B cell (primary cell): ENCODE measurements around the gene ATP6V1D. TPM values are rescaled to one million over a fixed set of nuclear protein-coding genes. Genes with fewer than 3 reads are reported as not detected.

ENCODE experiments used
- ATAC-seq: fragments of 200-7000 bp; cut with Tn5 transposase; one replicate; pipeline ENCODE4 v1.10.0; 2021; ENCODE audit warnings: low read depth, mild to moderate bottlenecking, moderate number of reproducible peaks, moderate library complexity
- CTCF ChIA-PET: fragments of 350-600 bp; sonication (Branson Sonifier 250); formaldehyde crosslinking; loops from one replicate; lab custom pipeline; 2021; ENCODE audit warnings: antibody characterized with exemption, inconsistent platforms; lab: Charles Lee
- POLR2A ChIA-PET: fragments of 350-600 bp; sonication (Branson Sonifier 250); formaldehyde crosslinking; loops from one replicate; lab custom pipeline; 2021; ENCODE audit warnings: antibody characterized with exemption; lab: Charles Lee
- DNase-seq: peaks from one replicate; pipeline ENCODE4 v3.0.0; 2013
- H2AFZ ChIP-seq: 2 replicates; pipeline ENCODE4 v1.6.1; 2012; ENCODE audit warnings: mild to moderate bottlenecking, low read depth, low read length; ENCODE audit not compliant: insufficient read depth, poor library complexity, severe bottlenecking
- H3K27ac ChIP-seq, 2 donors: 1 replicate in 1 of 2; 2 replicates in 1 of 2; pipeline ENCODE4 v1.5.1; 2012 to 2013; ENCODE audit warnings: low read length in 2 of 2, mild to moderate bottlenecking in 2 of 2, moderate library complexity in 1 of 2
- H3K27me3 ChIP-seq, 4 experiments: fragments of 200-600 bp in 1 of 4; sonication (generic) in 1 of 4; replicated peaks in 1 of 4; 1 replicate in 2 of 4; 2 replicates in 2 of 4; pipeline versions ENCODE4 v1.6.1 to v1.7.0; 2013 to 2016; ENCODE audit warnings: low read length in 3 of 4, mild to moderate bottlenecking in 2 of 4, mixed read lengths in 1 of 4, moderate library complexity in 1 of 4; ENCODE audit not compliant: insufficient read depth in 4 of 4, control insufficient read depth in 3 of 4; ENCODE audit errors: control extremely low read depth in 1 of 4
- H3K36me3 ChIP-seq, 2 experiments: replicated peaks in 1 of 2; 1 replicate in 1 of 2; 2 replicates in 1 of 2; pipeline versions ENCODE4 v1.6.1 to v1.7.1; 2013; ENCODE audit warnings: low read length in 1 of 2; ENCODE audit not compliant: insufficient read depth in 2 of 2, control insufficient read depth in 1 of 2; ENCODE audit errors: control extremely low read depth in 1 of 2, extremely low read depth in 1 of 2
- H3K4me1 ChIP-seq, 2 donors: fragments of 200-600 bp in 1 of 2; sonication (generic) in 1 of 2; 1 replicate in 1 of 2; 2 replicates in 1 of 2; pipeline versions ENCODE4 v1.5.1 to v1.6.1; 2013 to 2017; ENCODE audit warnings: low read length in 2 of 2; ENCODE audit not compliant: control insufficient read depth in 2 of 2, insufficient read depth in 2 of 2
- H3K4me2 ChIP-seq: replicated peaks from 2 replicates; pipeline ENCODE3; 2012; ENCODE audit warnings: mild to moderate bottlenecking, low read depth, low read length; ENCODE audit not compliant: poor library complexity, severe bottlenecking
- H3K4me3 ChIP-seq, 5 experiments: fragments of 200-600 bp in 1 of 5; sonication (generic) in 1 of 5; 1 replicate in 3 of 5; 2 replicates in 2 of 5; pipeline versions ENCODE4 v1.5.1 to v1.7.0; 2011 to 2016; ENCODE audit warnings: low read length in 4 of 5, mild to moderate bottlenecking in 4 of 5, low read depth in 2 of 5, control low read depth in 1 of 5, moderate library complexity in 1 of 5; ENCODE audit not compliant: insufficient read depth in 1 of 5; ENCODE audit errors: control extremely low read depth in 1 of 5, extremely low read depth in 1 of 5
- H3K79me2 ChIP-seq: fragments of 200-600 bp; sonication (generic); one replicate; pipeline ENCODE4 v1.6.0; 2016; ENCODE audit warnings: low read length; ENCODE audit not compliant: control insufficient read depth, insufficient read depth
- H3K9ac ChIP-seq: fragments of 200-600 bp; sonication (generic); 2 replicates; pipeline ENCODE4 v1.6.1; 2017; ENCODE audit warnings: mild to moderate bottlenecking, low read length, moderate library complexity
- H3K9me3 ChIP-seq, 3 donors: one replicate each; pipeline versions ENCODE4 v1.6.1 to v1.7.1; 2013; ENCODE audit warnings: low read length in 2 of 3; ENCODE audit not compliant: control insufficient read depth in 2 of 3, insufficient read depth in 1 of 3; ENCODE audit errors: control extremely low read depth in 1 of 3
- H4K20me1 ChIP-seq: 2 replicates; pipeline ENCODE4 v1.6.0; 2012; ENCODE audit warnings: mild to moderate bottlenecking, low read length; ENCODE audit not compliant: insufficient read depth, control insufficient read depth, poor library complexity, severe bottlenecking
- H3K27ac Mint-ChIP-seq: one replicate; pipeline ENCODE4 v1.8.0; 2021; ENCODE audit warnings: mixed read lengths
- H3K27me3 Mint-ChIP-seq: one replicate; pipeline ENCODE4 v1.8.0; 2021; ENCODE audit warnings: mixed read lengths
- H3K4me1 Mint-ChIP-seq: one replicate; pipeline ENCODE4 v1.8.0; 2021; ENCODE audit warnings: mixed read lengths
- H3K4me3 Mint-ChIP-seq: one replicate; pipeline ENCODE4 v1.8.0; 2021; ENCODE audit warnings: mixed read lengths
- H3K9me3 Mint-ChIP-seq: one replicate; pipeline ENCODE4 v1.8.0; 2022; ENCODE audit warnings: mixed read lengths; ENCODE audit not compliant: insufficient read depth
- EZH2 ChIP-seq: IDR thresholded peaks from 2 replicates; pipeline ENCODE4 v1.6.1; 2012; ENCODE audit warnings: borderline replicate concordance, low read depth, mild to moderate bottlenecking, moderate library complexity, low read length; ENCODE audit not compliant: insufficient read depth, poor library complexity, severe bottlenecking
- WGBS: methylation state at CpG from one replicate; pipeline ENCODE4 v1.1.5; 2013; ENCODE audit warnings: missing lambda C conversion rate; ENCODE audit not compliant: insufficient coverage; 5-methylcytosine and 5-hydroxymethylcytosine counted together
- intact Hi-C: fragments of 100-400 bp; cut with micrococcal nuclease; formaldehyde crosslinking; loops from one replicate; pipeline ENCODE4 v1.10.0; 2022
- polyA plus RNA-seq: library from polyadenylated mRNA; depleted of rRNA; stranded (reverse); fragments of >200 nt; gene quantifications from 2 replicates; pipeline ENCODE4 v1.2.3, GENCODE V29; 2012
- small RNA-seq: library from RNA; depleted of rRNA; stranded (forward); fragments of <200 nt; gene quantifications from one replicate; pipeline ENCODE3, GENCODE V24; 2012; ENCODE audit warnings: low replicate concordance, low read depth; ENCODE audit not compliant: insufficient read length
- total RNA-seq, 2 donors: library from RNA; stranded (reverse); fragments of 120-200 nt in 1 of 2; gene quantifications; 1 replicate in 1 of 2; 2 replicates in 1 of 2; pipeline versions ENCODE4 v1.2.3 to v1.2.4, GENCODE V29; 2013 to 2022
- TF ChIP-seq, protein P1 (sequence below): fragments of 200-600 bp; IDR thresholded peaks from one replicate; pipeline ENCODE4 v1.8.0; 2022; ENCODE audit warnings: antibody characterized with exemption, mild to moderate bottlenecking

ATP6V1D gene
- total and polyA plus RNA-seq, 2 donors (not counting 1 experiment from before 2014, with no cell fraction given) = 6.4 to 35.3 TPM

DNA sequence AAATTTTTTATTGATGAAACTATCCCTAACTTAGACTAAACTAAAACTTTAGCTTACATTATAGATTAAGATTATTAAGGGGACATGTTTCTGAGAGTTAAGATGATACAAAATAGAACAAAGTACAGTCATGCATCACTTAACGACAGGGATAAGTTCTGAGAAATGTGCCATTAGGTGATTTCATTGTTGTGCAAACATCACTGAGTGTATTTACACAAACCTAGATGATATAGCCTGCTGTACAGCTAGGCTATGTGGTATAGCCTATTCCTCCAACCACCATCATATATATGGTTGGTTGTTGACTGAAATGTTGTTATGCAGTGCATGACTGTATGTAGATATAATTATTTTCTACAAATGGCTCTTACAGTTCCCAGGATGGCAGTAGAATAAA lies 46.5 kb downstream of the ATP6V1D start:
- intact Hi-C loops = no loop called here
- H3K27me3 ChIP-seq = no peaks in the 10 kb centered on the region
- Mint-ChIP-seq H3K27me3 (no peaks in the 10 kb centered on the region), H3K4me1 (peaks cover 1% of the 10 kb centered on the region), H3K27ac (no peak overlapping the region), H3K9me3 (no peaks in the 10 kb centered on the region), H3K4me3 (no peak overlapping the region)
- no peaks in the 10 kb centered on the region for H3K79me2 ChIP-seq
- H3K9ac ChIP-seq = no peak overlapping the region
- no peak for DNase-seq
- H3K4me2 ChIP-seq = no peak overlapping the region
- H3K4me1 ChIP-seq = no peaks in the 10 kb centered on the region
- no peak overlapping the region for H3K27ac ChIP-seq
- no peak overlapping the region for H2AFZ ChIP-seq
- ChIA-PET CTCF (no interaction called here), POLR2A (no interaction called here)
- no CpG with 5 or more reads among the region's 1 CpG for WGBS
- no peaks in the 10 kb centered on the region for H4K20me1 ChIP-seq
- ATAC-seq = no peak
- H3K36me3 ChIP-seq = peaks cover 1 to 14% of the 10 kb centered on the region in 2 experiments
- TF ChIP-seq EZH2 = no peak
- TF ChIP-seq, protein P1, sequence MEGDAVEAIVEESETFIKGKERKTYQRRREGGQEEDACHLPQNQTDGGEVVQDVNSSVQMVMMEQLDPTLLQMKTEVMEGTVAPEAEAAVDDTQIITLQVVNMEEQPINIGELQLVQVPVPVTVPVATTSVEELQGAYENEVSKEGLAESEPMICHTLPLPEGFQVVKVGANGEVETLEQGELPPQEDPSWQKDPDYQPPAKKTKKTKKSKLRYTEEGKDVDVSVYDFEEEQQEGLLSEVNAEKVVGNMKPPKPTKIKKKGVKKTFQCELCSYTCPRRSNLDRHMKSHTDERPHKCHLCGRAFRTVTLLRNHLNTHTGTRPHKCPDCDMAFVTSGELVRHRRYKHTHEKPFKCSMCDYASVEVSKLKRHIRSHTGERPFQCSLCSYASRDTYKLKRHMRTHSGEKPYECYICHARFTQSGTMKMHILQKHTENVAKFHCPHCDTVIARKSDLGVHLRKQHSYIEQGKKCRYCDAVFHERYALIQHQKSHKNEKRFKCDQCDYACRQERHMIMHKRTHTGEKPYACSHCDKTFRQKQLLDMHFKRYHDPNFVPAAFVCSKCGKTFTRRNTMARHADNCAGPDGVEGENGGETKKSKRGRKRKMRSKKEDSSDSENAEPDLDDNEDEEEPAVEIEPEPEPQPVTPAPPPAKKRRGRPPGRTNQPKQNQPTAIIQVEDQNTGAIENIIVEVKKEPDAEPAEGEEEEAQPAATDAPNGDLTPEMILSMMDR = no peak
- H3K4me3 ChIP-seq = no peak overlapping the region
- no peaks in the 10 kb centered on the region for H3K9me3 ChIP-seq

DNA sequence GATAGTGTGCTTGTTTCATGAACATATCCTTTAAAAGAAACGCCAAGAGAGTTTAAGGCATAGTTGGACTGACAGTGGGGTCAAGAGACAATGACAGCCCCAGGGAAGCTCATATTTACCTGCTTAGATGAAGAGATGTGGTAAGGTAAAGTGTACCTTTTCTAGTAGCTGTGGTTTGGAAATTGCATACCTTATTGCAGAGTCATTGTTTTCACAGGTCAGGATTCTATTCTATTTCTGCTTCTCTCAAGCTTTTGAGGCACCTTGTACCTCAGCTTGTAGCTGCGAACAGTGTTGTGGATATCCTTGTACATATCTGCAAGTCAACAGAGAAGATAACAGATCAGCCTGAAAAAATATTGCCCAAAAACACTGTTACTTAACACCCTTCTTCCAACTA lies 47.7 kb downstream of the ATP6V1D start:
- DNase-seq (no peak), ATAC-seq (no peak)
- WGBS = 100% methylated on average over 1 of the region's 2 CpGs
- Mint-ChIP-seq H3K4me3 (no peak overlapping the region), H3K27ac (no peak overlapping the region), H3K9me3 (no peaks in the 10 kb centered on the region), H3K27me3 (no peaks in the 10 kb centered on the region), H3K4me1 (peaks cover 6% of the 10 kb centered on the region)
- no peaks in the 10 kb centered on the region for H4K20me1 ChIP-seq
- H3K4me2 ChIP-seq = no peak overlapping the region
- no peak for TF ChIP-seq EZH2
- no peak overlapping the region for H3K4me3 ChIP-seq
- POLR2A ChIA-PET = no interaction called here
- no peaks in the 10 kb centered on the region for H3K27me3 ChIP-seq
- peaks cover 1 to 14% of the 10 kb centered on the region in 2 experiments for H3K36me3 ChIP-seq
- intact Hi-C loops = no loop called here
- no peak overlapping the region for H3K27ac ChIP-seq
- CTCF ChIA-PET = interaction anchor here (1.4 kb wide), 1 partner anchor 26 kb away, joined by 5 read pairs; no protein-coding TSS in a partner anchor
- no peaks in the 10 kb centered on the region for H3K4me1 ChIP-seq
- no peaks in the 10 kb centered on the region for H3K79me2 ChIP-seq
- H3K9ac ChIP-seq = no peak overlapping the region
- no peak overlapping the region for H2AFZ ChIP-seq
- no peaks in the 10 kb centered on the region for H3K9me3 ChIP-seq

Small RNA genes lying within 50 kb of the gene (small RNA-seq; reads per million reads assigned to genes)
- not detected for gene RF00019

Other genes with a start within 250 kb of the ATP6V1D start
- gene GARIN2, start 170.4 kb downstream of the ATP6V1D start, total RNA-seq = 0.15 TPM in 1 of 2 replicates, not detected in the other
- not detected in 2 replicates for gene GARIN2, start 170.4 kb downstream of the ATP6V1D start, polyA plus RNA-seq
- gene PALS1, start 118.4 kb downstream of the ATP6V1D start, total RNA-seq = 17.0 and 18.3 TPM in 2 replicates
- gene PALS1, start 118.4 kb downstream of the ATP6V1D start, polyA plus RNA-seq = 2.6 and 3.5 TPM in 2 replicates
- gene EIF2S1, start 524 bp upstream of the ATP6V1D start, total RNA-seq = 39.3 and 39.9 TPM in 2 replicates
- gene EIF2S1, start 524 bp upstream of the ATP6V1D start, polyA plus RNA-seq = 10.4 and 23.2 TPM in 2 replicates
- gene PLEK2, start 52.4 kb upstream of the ATP6V1D start, total RNA-seq = not detected in 2 replicates
- gene PLEK2, start 52.4 kb upstream of the ATP6V1D start, polyA plus RNA-seq = not detected in 2 replicates
- 4.2 and 6.9 TPM in 2 replicates for gene TMEM229B, start 128.9 kb upstream of the ATP6V1D start, total RNA-seq
- gene TMEM229B, start 128.9 kb upstream of the ATP6V1D start, polyA plus RNA-seq = 4.9 and 8.2 TPM in 2 replicates
- gene PLEKHH1, start 173.5 kb upstream of the ATP6V1D start, total RNA-seq = 0.15 and 0.17 TPM in 2 replicates
- gene PLEKHH1, start 173.5 kb upstream of the ATP6V1D start, polyA plus RNA-seq = 0.25 and 0.37 TPM in 2 replicates
- 26.7 and 30.4 TPM in 2 replicates for gene PIGH, start 240.5 kb upstream of the ATP6V1D start, total RNA-seq
- 48.0 and 78.9 TPM in 2 replicates for gene PIGH, start 240.5 kb upstream of the ATP6V1D start, polyA plus RNA-seq